GM19239 (cell line): ENCODE data around the gene RAB15.
A peak's percentile ranks its signal among the peaks of the same experiment; 100 is the strongest.

Experiments used
- DNase-seq: peaks from one replicate; pipeline ENCODE4 v3.0.0; 2011; ENCODE audit warnings: low spot score; ENCODE audit not compliant: insufficient read length
- FAIRE-seq: peaks from 2 replicates; lab custom pipeline; 2011; peaks lifted over from hg19 to GRCh38; lab: Jason Lieb, UNC

RAB15 gene

GRCh38 chr14:64971943-64972791 lies at the start of gene RAB15:
TSS of gene RAB15 (minus strand) at chr14:64972336. CDS start at chr14:64972076, 260 bp downstream.
- DNase-seq = peak; percentile 60
- no peak for FAIRE-seq

DNA sequence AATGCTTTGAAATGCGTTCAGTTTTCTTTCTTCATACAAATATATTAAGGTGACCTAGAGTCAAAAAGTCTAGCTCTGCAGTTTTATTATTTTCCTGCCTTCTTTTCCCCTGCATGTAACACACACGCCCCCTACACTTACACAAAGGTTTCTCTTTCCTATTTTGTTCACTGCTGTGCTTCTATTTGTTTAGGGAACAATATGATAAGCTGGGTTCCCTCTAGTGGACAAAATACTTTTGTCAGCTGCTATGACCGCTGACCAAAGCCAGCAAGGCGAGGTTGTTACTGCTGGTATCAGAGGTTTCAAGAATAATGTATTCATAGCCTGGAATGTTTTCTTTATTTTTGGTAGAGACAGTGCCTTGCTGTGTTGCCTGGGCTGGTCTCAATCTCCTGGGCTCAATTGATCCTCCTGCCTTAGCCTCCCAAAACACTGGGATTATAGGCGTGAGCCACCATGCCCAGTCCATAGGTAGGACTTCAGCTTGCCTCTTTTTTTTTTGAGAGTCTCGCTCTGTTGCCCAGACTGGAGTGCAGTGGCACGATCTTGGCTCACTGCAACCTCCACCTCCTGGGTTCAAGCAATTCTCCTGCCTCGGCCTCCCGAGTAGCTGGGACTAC lies 47.9 kb upstream of the RAB15 start:
- FAIRE-seq (peak; percentile 60), DNase-seq (no peak)

GRCh38 chr14:65016471-65016870 lies 44.3 kb upstream of the RAB15 start:
- FAIRE-seq (no peak), DNase-seq (no peak)

DNA sequence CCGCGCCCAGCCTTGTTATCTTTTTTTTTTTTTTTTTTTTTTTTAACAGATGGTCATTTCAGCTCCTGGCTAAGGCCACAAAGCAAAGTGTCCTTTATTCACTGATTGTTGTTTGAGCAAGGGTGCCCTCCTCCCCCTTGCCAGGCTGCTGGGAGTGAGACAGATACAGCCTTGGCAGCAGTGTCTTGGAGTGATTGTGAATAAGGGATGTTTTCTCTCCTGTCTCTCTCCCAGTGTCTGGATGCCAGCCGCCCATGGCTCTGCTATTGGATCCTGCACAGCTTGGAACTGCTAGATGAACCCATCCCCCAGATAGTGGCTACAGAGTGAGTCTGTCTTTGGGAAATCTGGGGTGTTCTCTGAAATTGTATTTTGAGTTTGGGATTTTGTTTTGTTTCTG lies 43.3 kb upstream of the RAB15 start:
- DNase-seq = no peak
- no peak for FAIRE-seq

DNA sequence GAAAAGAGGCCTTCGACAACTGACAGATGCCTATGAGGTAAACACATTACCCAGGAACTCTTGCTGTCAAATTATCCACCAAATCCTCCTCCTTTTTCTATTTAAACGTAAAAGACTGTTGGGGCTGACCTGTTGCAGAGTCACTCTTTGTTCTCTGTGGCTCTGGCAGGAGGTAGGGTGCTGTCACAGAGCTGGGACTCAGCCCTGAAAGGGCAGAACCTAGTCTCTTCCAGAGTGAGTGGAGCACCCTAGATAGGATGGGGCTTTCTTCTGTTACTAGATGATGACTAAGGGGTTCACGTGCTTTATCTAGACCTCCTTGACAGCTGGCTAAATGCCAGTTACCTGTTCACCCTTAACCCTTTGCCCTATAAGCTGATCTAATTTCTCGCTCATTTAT lies 40.2 kb upstream of the RAB15 start:
- DNase-seq (no peak), FAIRE-seq (no peak)

- DNase-seq = no peak
- FAIRE-seq = no peak
These were observed 39.4 kb upstream of the RAB15 start for GRCh38 chr14:65011538-65011937.

GRCh38 chr14:65010211-65010931 lies 38.2 kb upstream of the RAB15 start:
- DNase-seq = no peak
- no peak for FAIRE-seq

DNA sequence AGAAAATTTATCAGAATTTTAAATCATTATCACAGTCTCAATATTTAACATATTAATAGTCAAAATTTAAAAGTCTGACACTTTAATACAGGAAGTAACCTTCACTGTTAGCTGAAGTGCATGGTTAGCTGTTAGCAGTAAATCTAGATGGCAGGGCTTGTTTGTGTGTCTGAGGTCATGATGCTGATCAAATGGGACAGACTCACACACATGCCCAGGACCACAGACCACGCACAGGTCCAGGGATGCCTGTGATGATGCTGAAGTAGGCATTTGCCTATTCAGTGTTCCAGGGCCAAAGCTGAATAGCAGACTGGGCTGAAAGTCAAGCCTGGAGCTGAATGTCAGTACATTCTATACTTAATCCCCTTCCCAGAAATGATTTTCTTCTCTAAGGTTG lies 35.1 kb upstream of the RAB15 start:
- DNase-seq (no peak), FAIRE-seq (no peak)

DNA sequence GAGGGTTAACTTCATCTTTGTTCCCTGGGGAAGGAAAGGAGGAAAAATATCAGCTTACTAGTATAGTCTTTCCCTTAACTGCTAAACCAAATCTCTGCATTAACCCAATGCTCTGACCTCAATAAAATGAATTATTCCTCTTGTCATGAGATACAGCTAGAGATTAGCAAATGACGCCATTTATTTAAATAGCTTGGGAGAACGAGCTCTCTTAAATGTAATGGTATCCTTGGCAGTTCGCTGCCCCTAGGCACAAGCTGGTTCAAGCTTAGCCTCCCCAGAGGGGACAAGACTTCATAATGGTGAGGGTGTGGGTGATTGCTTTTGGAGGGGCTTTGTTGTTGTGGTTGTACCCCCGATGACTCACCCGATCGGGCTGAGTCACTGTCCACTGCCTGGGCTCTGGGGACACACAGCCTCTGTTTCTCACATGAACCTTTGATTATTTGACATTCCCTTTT lies 34.2 kb upstream of the RAB15 start:
- no peak for FAIRE-seq
- no peak for DNase-seq

GRCh38 chr14:65003394-65003793 lies 31.3 kb upstream of the RAB15 start:
- FAIRE-seq (peak; percentile 71), DNase-seq (no peak)

- DNase-seq = no peak
These were observed 30.6 kb upstream of the RAB15 start for GRCh38 chr14:65002586-65003210.

DNA sequence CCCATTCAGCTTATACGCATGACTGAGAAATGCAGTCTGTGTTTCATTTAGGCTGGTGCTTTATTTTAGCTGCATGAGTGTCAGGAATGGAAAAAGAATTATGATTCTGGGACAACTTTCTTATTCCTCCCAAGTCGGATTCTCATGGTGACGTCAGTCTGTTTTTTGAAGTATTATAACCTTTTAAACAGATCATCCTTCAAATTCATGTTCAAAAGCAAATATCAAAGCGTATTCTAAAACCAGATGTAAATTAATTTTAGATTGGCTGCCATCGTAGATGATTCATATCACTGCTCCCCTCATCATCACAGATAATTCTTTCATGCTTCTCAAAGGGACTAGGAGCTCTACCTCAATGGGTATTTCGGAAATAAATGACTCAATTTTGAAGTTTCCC lies 29.6 kb upstream of the RAB15 start:
- no peak for FAIRE-seq

More at GRCh38 chr14:65002586-65003210, 30.6 kb upstream of the RAB15 start:
- FAIRE-seq = peak; percentile 74

GRCh38 chr14:65000898-65001591 lies 28.9 kb upstream of the RAB15 start:
- FAIRE-seq = no peak
- no peak for DNase-seq

More for the DNA sequence above, 29.6 kb upstream of the RAB15 start:
- no peak for DNase-seq

DNA sequence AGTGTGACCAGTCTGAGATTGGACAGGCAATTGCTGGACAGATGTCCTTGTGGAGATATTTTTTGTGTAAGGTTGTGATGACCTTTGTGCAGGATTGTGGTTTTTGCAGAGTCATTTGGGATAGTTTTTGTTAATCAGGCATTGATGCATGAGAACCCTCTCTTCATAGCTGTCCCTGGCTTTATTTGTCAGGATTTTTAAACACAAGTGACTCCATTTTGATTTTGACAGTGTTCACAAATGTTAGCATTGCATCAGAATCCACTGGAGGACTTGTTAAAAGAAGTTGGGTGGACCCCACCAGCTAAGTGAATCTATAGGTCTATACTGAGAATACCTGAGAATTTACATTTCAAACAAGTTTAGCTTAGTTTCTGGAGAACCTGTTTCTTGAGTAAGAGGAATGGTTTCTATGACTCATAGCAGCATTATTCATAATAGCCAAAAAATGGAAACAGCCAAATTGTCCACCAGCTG lies 26.4 kb upstream of the RAB15 start:
- FAIRE-seq = peak; percentile 21

DNA sequence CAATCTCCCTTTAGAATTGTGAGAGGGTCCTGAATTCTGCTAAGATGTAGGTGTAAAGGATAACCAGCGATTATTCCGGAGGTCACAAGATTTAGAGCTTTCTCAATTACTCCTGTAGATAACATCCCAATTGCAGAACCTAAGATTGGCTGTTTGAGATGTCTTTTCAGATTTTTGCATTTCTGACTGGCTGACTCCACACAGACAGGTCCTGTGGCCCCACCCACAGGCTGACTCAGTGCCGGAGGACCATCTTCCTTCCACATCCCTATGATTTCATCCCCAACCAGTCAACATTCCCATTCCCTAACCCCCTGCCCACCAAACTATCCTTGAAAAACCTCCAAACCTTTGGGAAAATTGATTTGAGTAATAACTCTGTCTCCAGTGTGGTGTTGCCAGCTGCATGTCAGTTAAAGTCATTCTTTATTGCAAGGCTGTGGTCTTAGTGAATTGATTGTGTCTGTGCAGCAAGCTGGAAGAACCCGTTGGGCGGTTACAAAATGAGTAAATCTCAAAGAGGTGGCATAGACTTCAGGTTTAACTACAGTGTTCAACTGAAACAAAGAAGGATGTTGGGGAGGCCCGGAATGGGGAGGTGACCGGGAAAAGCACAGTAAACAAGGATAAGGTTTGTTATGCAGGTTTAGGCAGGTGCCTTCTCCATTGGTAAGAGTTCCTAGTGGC lies 25.1 kb upstream of the RAB15 start:
- no peak for DNase-seq
- no peak for FAIRE-seq

More for the DNA sequence above, 26.4 kb upstream of the RAB15 start:
- DNase-seq = no peak

DNA sequence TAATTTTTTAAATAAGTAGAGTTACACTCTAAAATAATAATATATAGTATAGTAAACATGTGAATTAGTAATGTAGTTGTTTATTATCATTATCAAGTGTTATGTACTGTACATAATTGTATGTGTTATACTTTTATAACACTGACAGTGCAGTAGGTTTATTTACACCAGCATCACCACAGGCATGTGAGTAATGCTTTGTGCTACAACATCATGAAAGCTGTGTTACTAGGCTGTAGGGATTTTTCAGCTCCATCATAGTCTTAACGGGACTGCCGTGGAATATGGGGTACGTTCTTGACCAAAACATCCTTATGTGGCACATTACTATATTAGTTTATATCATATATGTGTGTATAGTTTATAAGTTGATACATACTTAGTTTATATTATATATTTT lies 23.2 kb upstream of the RAB15 start:
- DNase-seq = no peak
- FAIRE-seq = no peak

DNA sequence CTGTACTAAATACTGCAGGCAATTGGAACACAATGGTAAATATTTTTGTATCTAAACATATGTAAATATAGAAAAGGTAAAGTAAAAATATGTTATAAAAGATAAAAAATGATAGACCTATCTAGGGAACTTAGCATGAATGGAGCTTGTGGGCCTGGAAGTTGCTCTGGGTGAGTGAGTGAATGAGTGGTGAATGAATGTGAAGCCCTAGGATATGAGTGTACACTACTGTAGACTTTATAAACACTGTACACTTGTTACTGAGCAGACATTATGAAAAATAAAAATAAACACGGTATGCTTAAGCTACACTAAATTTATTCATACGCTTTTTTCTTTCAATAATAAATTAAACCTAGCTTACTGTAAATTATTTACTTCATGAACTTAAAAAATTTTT lies 22.4 kb upstream of the RAB15 start:
- FAIRE-seq (no peak), DNase-seq (no peak)

DNA sequence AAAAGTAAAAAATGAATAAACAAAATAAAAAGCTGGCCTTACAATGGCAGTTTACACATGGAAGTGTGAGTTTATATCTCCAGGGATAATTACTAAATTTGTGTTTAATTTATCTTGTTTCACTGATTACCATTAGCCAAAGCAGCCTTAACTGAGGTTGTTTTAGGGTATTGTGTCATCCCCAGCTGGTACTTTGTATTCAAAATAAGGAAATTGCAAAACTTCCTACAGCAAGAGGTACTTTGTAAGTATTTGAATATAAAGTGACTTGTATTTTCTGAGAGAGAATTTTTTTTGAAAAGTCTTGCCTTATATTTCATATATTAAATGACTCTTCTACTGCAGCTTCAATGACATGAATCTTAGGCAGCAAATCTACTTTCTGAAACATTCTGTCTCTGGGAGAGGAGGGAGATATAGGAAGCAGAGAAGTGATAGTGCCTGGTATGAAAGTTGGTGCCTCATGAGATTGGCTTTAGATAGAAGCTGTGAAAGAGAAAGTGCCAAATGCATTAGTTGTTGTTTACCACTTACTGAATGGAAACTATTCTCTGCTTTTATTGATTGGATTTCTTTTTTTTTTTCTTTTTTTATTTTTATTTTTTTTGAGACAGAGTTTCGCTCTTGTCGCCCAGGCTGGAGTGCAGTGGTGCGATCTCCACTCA lies 21.3 kb upstream of the RAB15 start:
- no peak for DNase-seq
- peak; percentile 47 for FAIRE-seq
